NAMALWA (cell line): ENCODE results near the gene SULT2B1.
"Not testable (repeated sequence)": the region's sequence is repeated elsewhere in the genome, so short reads cannot be mapped to it uniquely, and the experiment has no call there.

Experiments used
- DNase-seq: peaks from one replicate; pipeline ENCODE4 v3.0.0-alpha.2; 2015; ENCODE audit warnings: low spot score

Gene SULT2B1

DNA sequence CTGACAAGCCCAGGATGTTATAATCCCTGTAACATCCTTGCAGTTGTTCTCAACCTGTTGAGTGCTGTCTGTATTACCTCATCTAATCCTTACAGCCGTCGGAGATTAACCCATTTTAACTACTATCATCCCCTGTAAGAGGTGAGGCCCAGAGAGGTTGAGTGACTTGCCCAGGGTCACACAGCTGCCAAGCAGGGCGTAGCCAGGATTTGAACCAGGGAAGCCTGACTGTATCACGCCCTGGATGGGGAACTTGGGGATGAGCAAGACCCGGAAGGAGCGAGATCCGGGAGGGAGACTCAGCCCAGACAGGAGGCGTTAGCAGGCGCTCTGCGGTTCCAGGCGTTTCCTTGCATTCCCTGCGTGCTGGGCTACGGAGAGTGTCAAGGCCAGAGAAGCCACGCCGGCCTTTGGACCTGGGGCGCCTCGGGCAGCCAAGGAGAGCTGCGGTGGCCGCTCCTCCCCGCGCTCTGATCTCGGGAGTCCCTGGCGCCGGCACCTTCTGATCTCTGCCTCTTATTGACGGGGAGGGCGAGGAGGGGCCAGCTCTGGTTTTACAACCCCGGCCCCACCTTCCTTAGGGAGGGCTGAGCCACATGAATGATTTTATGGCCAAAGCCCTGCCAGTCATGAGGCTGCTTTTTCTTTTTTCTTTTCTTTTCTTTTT lies 6.2 kb downstream of the SULT2B1 start:
- no peak for DNase-seq

DNA sequence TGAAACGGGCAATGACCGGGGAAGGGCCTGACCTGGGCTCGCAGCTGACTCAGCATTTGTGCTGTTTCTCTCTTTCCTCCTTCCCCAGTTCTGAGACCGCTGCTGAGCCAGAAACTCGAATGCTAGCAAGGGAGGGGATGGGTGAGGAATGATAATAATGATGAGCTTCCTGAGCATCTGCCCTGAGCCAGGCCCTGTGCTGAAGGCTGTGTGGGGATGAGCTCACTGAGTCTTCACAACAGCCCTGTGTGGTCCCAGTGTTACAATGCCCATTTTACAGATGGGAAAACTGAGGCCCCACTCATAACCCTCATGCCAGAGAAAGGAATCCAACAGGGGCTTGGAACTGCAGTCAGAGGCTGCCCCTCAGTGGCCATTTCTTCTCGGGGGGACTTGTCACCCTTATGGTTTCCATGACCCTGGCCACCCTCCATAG lies 8.1 kb downstream of the SULT2B1 start:
- DNase-seq, result no peak

GRCh38 chr19:48561412-48561811 lies 9.4 kb downstream of the SULT2B1 start:
- DNase-seq, result no peak

DNA sequence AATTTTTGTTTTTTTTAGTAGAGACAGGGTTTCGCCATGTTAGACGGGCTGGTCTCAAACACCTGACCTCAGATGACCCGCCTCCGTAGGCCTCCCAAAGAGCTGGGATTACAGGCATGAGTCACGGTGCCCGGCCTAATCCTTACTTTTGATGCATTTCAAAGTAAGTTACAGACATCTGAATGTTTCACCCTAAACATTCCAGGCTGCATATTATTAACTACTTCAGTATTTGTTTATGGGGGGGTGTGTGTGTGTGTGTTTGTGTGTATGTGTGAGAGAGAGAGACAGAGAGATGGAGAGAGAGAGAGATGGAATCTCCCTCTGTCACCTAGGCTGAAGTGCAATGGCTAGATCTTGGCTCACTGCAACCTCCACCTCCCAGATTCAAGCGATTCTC lies 13.1 kb downstream of the SULT2B1 start:
- DNase-seq, result no peak

GRCh38 chr19:48568345-48568886 lies 16.4 kb downstream of the SULT2B1 start:
- DNase-seq, result no peak

- no peak for DNase-seq
Observed at GRCh38 chr19:48569814-48570213, 17.8 kb downstream of the SULT2B1 start.

GRCh38 chr19:48571378-48572162 lies 19.6 kb downstream of the SULT2B1 start:
- no peak for DNase-seq

GRCh38 chr19:48573163-48573505 lies 21.2 kb downstream of the SULT2B1 start:
- no peak for DNase-seq

GRCh38 chr19:48575931-48576622 lies 24.1 kb downstream of the SULT2B1 start:
- no peak for DNase-seq

DNA sequence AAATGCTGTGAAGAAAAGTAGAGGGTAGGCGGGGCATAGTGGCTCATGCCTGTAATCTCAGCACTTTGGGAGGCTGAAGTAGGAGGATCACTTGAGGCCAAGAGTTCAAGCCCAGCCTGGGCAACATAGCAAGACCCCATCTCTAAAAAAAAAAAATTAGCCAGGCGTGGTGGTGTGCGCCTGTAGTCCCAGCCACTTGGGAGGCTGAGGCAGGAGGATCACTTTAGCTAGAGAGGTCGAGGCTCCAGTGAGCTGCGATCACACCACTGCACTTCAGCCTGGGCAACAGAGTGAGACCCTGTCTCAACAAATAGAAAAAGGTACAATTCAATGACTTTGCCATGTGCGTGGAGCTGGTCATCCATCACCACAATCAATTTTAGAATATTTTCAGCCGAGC lies 25.9 kb downstream of the SULT2B1 start:
- DNase-seq, result not testable (repeated sequence)

DNA sequence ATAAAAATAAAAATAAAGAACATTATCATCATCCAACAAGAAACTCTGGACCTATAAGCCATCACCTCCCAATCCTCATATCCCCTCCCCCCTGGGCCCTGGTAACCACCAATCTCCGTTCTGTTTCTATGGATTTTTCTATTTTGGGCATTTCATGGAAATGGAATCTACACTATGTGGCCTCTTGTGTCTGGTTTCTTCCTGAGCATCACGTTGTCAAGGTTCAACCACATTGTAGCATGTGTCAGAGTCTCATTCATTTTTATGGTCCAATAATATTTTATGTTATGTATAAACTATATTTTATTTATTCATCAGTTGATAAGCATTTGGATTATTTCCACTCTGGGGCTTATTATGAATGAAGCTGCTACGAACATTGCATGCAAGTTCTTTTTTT lies 26.9 kb downstream of the SULT2B1 start:
- no peak for DNase-seq

DNA sequence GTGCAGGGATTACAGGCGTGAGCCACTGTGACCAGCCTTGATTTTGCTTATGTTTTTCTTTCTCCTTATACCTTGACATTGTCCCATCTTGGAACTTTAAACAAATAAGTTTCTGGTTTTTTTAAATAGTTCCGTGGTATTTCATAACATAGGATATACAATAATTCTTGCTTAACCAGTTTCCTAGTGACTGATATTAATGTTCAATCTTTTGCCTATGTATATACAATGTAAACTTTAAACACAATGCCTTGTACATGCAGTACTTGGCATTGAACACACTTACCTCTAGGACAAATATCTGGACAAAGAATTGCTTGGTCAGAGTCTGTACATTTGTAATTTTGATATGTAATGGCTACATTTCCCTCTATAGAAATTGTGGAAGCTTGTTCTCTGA lies 30.2 kb downstream of the SULT2B1 start:
- DNase-seq, result no peak

- no peak for DNase-seq
Observed at GRCh38 chr19:48587387-48587786, 35.4 kb downstream of the SULT2B1 start.

DNA sequence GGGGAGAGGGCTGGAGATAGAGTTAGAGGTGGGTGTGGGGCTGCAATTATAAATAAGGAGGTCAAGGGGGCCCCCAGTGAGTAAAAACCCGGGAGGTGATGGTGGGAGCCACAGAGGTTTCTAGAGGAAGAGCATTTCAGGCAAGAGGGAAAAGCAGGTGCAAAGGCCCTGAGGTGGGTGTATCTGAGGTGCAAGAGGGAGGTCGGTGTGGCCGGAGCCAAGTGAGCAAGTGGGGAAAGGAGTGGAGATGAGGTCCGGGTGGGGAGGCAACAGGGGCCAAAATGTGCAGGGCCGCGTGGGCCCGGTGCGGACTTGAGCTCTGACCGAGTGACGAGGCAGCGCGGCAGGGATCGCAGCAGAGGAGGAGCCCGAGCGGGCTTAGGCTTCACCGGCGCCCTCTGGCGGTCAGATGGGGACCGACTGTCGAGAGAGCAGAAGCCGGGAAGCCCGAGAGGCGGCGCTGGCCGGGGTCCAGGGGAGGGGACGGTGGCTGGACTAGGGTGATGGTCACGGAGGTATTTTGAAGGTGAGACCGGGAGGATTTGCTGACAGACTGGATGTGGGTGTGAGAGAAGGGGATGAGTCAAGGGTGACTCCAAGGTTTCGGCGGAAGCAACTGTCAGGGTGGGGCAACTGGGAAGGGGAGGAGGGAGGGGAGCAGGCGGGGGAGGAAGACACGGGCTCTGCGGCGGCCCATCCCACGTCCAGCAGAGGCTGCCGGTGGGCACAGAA lies 36.9 kb downstream of the SULT2B1 start:
- peak; percentile 88 for DNase-seq

DNA sequence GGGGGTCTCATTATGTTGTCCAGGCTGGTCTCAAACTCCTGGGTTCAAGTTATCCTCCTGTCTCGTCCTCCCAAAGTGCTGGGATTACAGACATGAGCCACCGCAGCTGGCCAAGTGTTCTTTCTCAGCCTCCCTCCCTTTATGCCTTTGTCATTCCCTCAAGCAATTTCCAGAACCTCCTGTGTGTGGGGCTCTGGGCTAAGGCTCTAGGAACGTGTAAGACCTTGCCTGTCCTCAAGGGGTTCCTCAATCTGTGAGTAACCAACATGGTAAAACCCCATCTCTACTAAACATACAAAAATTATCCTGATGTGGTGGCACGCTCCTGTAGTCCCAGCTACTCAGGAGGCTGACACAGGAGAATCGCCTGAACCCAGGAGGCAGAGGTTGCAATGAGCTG lies 39.0 kb downstream of the SULT2B1 start:
- DNase-seq, result no peak

DNA sequence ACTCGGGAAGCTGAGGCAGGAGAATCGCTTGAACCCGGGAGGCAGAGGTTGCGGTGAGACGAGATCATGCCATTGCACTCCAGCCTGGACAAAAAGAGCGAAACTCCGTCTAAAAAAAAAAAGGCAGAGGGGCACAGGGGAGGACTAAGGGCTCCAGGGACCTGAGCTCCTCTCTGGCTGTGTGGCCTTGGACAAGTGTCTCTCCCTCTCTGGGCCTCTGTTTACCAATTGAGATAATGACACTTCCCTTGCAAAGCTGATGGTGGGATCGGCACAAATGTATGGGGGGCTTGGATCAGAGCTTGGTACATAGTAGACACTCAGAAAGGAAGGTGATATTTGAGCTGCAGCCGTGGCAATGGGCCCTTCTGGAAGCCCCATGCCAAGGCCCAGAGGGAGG lies 43.2 kb downstream of the SULT2B1 start:
- DNase-seq, result no peak

DNA sequence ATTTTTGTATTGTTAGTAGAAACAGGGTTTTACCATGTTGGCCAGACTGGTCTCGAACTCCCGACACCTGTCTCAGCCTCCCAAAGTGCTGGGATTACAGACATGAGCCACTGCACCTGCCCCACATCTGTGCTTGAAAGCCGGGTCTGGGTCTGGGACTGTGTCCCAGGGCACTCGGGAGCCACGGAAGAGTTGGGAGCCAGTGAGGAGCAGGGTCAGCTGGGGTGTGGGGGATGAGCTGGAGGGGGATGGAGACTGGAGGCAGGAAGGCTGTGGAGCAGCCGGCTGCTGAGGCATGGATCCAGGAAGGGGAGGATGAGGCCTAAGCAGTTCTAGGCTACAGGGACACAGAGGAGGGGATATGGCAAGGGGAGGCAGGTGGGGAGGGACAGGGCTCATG lies 43.9 kb downstream of the SULT2B1 start:
- DNase-seq, result no peak

- DNase-seq, result no peak
Observed at GRCh38 chr19:48596237-48596636, 44.3 kb downstream of the SULT2B1 start.

DNA sequence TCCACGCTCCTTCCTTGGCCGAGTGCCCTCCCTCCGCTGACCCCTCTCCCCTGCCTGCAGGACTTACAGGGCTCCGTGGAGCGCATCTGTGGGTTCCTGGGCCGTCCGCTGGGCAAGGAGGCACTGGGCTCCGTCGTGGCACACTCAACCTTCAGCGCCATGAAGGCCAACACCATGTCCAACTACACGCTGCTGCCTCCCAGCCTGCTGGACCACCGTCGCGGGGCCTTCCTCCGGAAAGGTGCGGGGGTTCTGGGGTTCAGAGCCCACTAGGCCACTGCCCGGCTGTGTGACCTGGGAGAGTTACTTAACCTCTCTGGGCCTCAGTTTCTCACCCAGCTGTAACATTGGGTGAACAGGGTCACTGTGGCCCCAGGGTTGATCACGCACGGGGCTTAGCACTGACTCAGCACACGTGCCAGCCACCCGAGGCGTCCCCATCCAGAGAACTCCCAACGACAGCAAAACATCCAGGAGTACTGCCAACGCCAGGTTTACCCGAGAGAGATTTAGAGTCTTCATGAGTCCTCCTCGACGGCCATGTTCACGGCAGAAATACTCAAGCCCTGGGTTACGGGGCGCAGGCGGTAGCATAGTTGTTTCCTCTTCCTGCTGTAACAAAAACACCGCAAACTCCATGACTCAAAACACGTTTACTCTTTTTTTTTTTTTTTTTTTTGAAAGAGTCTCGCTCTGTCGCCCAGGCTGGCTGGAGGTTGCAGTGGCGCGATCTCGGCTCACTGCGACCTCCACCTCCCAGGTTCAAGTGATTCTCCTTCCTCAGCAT lies 44.9 kb downstream of the SULT2B1 start:
- no peak for DNase-seq

GRCh38 chr19:48598996-48599700 lies 47.2 kb downstream of the SULT2B1 start:
- no peak for DNase-seq
